Muscle of leg (tissue), 11 donors: ENCODE data around the gene RANBP10. TPM values are rescaled to one million over a fixed set of nuclear protein-coding genes. Genes with fewer than 3 reads are reported as not detected.

Experiments
- DNase-seq: peaks from one replicate; pipeline ENCODE4 v3.0.0; 2013
- H3K27ac ChIP-seq: one replicate; pipeline ENCODE4 v1.5.1; 2013; ENCODE audit warnings: mild to moderate bottlenecking, low read length, control low read depth
- H3K27me3 ChIP-seq: one replicate; pipeline ENCODE4 v1.6.1; 2013; ENCODE audit warnings: low read length; ENCODE audit not compliant: control insufficient read depth, insufficient read depth
- H3K36me3 ChIP-seq: one replicate; pipeline ENCODE4 v1.6.1; 2013; ENCODE audit warnings: low read length; ENCODE audit not compliant: control insufficient read depth, insufficient read depth
- H3K4me1 ChIP-seq: one replicate; pipeline ENCODE4 v1.6.1; 2013; ENCODE audit warnings: low read length; ENCODE audit not compliant: control insufficient read depth, insufficient read depth
- H3K4me3 ChIP-seq: one replicate; pipeline ENCODE4 v1.5.1; 2013; ENCODE audit warnings: low read length, control low read depth
- H3K9me3 ChIP-seq: replicated peaks from 2 replicates; pipeline ENCODE4 v1.6.1; 2013; ENCODE audit warnings: low read depth, low read length; ENCODE audit not compliant: control insufficient read depth
- WGBS: methylation state at CpG from one replicate; pipeline ENCODE4 v1.1.5; 2013; ENCODE audit warnings: missing lambda C conversion rate; ENCODE audit not compliant: insufficient coverage; 5-methylcytosine and 5-hydroxymethylcytosine counted together
- polyA plus RNA-seq, 8 donors: library from polyadenylated mRNA; unstranded; fragments of 120-200 nt; gene quantifications; one replicate each; pipeline versions ENCODE4 v1.2.1 to v1.2.3, GENCODE V29; 2013; ENCODE audit warnings: inconsistent platforms in 1 of 8, low replicate concordance in 1 of 8; ENCODE audit not compliant: insufficient read length in 8 of 8, insufficient read depth in 1 of 8
- total RNA-seq: library from RNA; stranded (reverse); fragments of 120-200 nt; gene quantifications from one replicate; pipeline ENCODE4 v1.2.4, GENCODE V29; 2013

The RANBP10 gene
- total and polyA plus RNA-seq, 9 donors = 7.1 to 24.1 (median 20.0) TPM

- no peak overlapping the region for H3K27ac ChIP-seq
- H3K4me1 ChIP-seq = no peaks in the 10 kb centered on the region
- no peak overlapping the region for H3K4me3 ChIP-seq
- peaks cover 76% of the 10 kb centered on the region for H3K36me3 ChIP-seq
- DNase-seq = no peak
- no peaks in the 10 kb centered on the region for H3K9me3 ChIP-seq
- no peaks in the 10 kb centered on the region for H3K27me3 ChIP-seq
- 85% methylated on average over 8 of the region's 9 CpGs for WGBS
Observed at GRCh38 chr16:67731071-67731752, 75.1 kb downstream of the RANBP10 start.

GRCh38 chr16:67730326-67730725 lies 76.0 kb downstream of the RANBP10 start:
- H3K27ac ChIP-seq = no peak overlapping the region
- peaks cover 82% of the 10 kb centered on the region for H3K36me3 ChIP-seq
- WGBS = 88% methylated on average over 4 of the region's 6 CpGs

GRCh38 chr16:67729636-67730248 lies 76.6 kb downstream of the RANBP10 start:
- H3K27ac ChIP-seq = no peak overlapping the region
- peaks cover 82% of the 10 kb centered on the region for H3K36me3 ChIP-seq
- WGBS = 90% methylated on average over 8 of the region's 14 CpGs
- H3K27me3 ChIP-seq = no peaks in the 10 kb centered on the region
- no peak overlapping the region for H3K4me3 ChIP-seq
- no peak for DNase-seq
- H3K4me1 ChIP-seq = no peaks in the 10 kb centered on the region
- no peaks in the 10 kb centered on the region for H3K9me3 ChIP-seq

More at GRCh38 chr16:67730326-67730725, 76.0 kb downstream of the RANBP10 start:
- no peaks in the 10 kb centered on the region for H3K9me3 ChIP-seq
- H3K4me3 ChIP-seq = no peak overlapping the region
- no peaks in the 10 kb centered on the region for H3K27me3 ChIP-seq
- H3K4me1 ChIP-seq = no peaks in the 10 kb centered on the region
- DNase-seq = no peak

- DNase-seq = no peak
- no peaks in the 10 kb centered on the region for H3K4me1 ChIP-seq
- H3K9me3 ChIP-seq = no peaks in the 10 kb centered on the region
- H3K36me3 ChIP-seq = peaks cover 90% of the 10 kb centered on the region
- H3K27ac ChIP-seq = no peak overlapping the region
- no peak overlapping the region for H3K4me3 ChIP-seq
- H3K27me3 ChIP-seq = no peaks in the 10 kb centered on the region
- 90% methylated on average over 20 of the region's 22 CpGs for whole genome bisulfite sequencing
Observed at GRCh38 chr16:67727521-67728485, 78.6 kb downstream of the RANBP10 start.

GRCh38 chr16:67726106-67727034 lies 80.0 kb downstream of the RANBP10 start:
- Histone ChIP-seq H3K9me3 (no peaks in the 10 kb centered on the region), H3K4me1 (no peaks in the 10 kb centered on the region), H3K27ac (no peak overlapping the region), H3K27me3 (no peaks in the 10 kb centered on the region), H3K36me3 (peaks cover 81% of the 10 kb centered on the region), H3K4me3 (no peak overlapping the region)
- no peak for DNase-seq
- WGBS = 85% methylated on average over 7 of the region's 8 CpGs

- DNase-seq = no peak
- Histone ChIP-seq H3K4me1 (peaks cover 8% of the 10 kb centered on the region), H3K27me3 (no peaks in the 10 kb centered on the region), H3K27ac (no peak overlapping the region), H3K36me3 (peaks cover 56% of the 10 kb centered on the region), H3K4me3 (no peak overlapping the region), H3K9me3 (no peaks in the 10 kb centered on the region)
- 90% methylated on average over 3 of the region's 5 CpGs for WGBS
Observed at GRCh38 chr16:67723911-67724305, 82.5 kb downstream of the RANBP10 start.

GRCh38 chr16:67723151-67723910 lies 83.0 kb downstream of the RANBP10 start:
- peaks cover 50% of the 10 kb centered on the region for H3K36me3 ChIP-seq
- H3K4me1 ChIP-seq = peaks cover 13% of the 10 kb centered on the region
- H3K9me3 ChIP-seq = no peaks in the 10 kb centered on the region
- no peaks in the 10 kb centered on the region for H3K27me3 ChIP-seq
- H3K27ac ChIP-seq = no peak overlapping the region
- DNase-seq = no peak
- H3K4me3 ChIP-seq = no peak overlapping the region
- 100% methylated on average over 2 of the region's 5 CpGs for WGBS

- H3K4me1 ChIP-seq = peaks cover 16% of the 10 kb centered on the region
- no peaks in the 10 kb centered on the region for H3K9me3 ChIP-seq
- H3K36me3 ChIP-seq = peaks cover 22% of the 10 kb centered on the region
- H3K4me3 ChIP-seq = no peak overlapping the region
- no peaks in the 10 kb centered on the region for H3K27me3 ChIP-seq
- WGBS = 71% methylated on average over 1 of the region's 1 CpG
- H3K27ac ChIP-seq = peak overlapping the region; percentile 94
- no peak for DNase-seq
Observed at GRCh38 chr16:67720236-67720635, 86.1 kb downstream of the RANBP10 start.

- Histone ChIP-seq H3K9me3 (no peaks in the 10 kb centered on the region), H3K4me3 (peak overlapping the region; percentile 79), H3K4me1 (peaks cover 16% of the 10 kb centered on the region), H3K27me3 (no peaks in the 10 kb centered on the region), H3K36me3 (peaks cover 18% of the 10 kb centered on the region), H3K27ac (peak overlapping the region; percentile 94)
- no CpG with 5 or more reads among the region's 5 CpGs for WGBS
- peak; percentile 59 for DNase-seq
Observed at GRCh38 chr16:67719778-67720144, 86.6 kb downstream of the RANBP10 start.
